HEK293 (cell line): ENCODE data around the gene SURF2.
A peak's percentile ranks its signal among the peaks of the same experiment; 100 is the strongest.
"Not testable (repeated sequence)": the region's sequence is repeated elsewhere in the genome, so short reads cannot be mapped to it uniquely, and the experiment has no call there.

Experiments used
- CTCF ChIA-PET: fragments of 350-600 bp; formaldehyde crosslinking; extraction: SDS; loops from one replicate; lab custom pipeline; 2021; ENCODE audit warnings: antibody characterized with exemption; lab: Yijun Ruan, JAX
- POLR2A ChIA-PET: fragments of 300-600 bp; formaldehyde crosslinking; extraction: SDS; loops from one replicate; lab custom pipeline; 2020; ENCODE audit warnings: antibody characterized with exemption, inconsistent platforms; lab: Yijun Ruan, JAX
- H3K27ac ChIP-seq: fragments of 200-500 bp; sonication (Bioruptor generic); 2 replicates; pipeline ENCODE4 v1.5.1; 2014; ENCODE audit warnings: low read depth, low read length, control low read depth, inconsistent platforms; ENCODE audit errors: extremely low read depth
- H3K36me3 ChIP-seq, 2 experiments: fragments of 200-500 bp in 1 of 2; sonication (Bioruptor generic) in 1 of 2; 1 replicate in 1 of 2; 2 replicates in 1 of 2; pipeline ENCODE4 v1.5.1; 2014 to 2017; ENCODE audit warnings: inconsistent platforms in 2 of 2, low read length in 2 of 2; ENCODE audit not compliant: control insufficient read depth in 2 of 2, insufficient read depth in 1 of 2
- H3K4me1 ChIP-seq: fragments of 200-500 bp; sonication (Bioruptor generic); 2 replicates; pipeline ENCODE4 v1.5.1; 2014; ENCODE audit warnings: mild to moderate bottlenecking, low read length, inconsistent platforms; ENCODE audit not compliant: control insufficient read depth, insufficient read depth
- H3K4me3 ChIP-seq: 2 replicates; pipeline ENCODE4 v1.5.1; 2011; ENCODE audit warnings: low read depth, mild to moderate bottlenecking, control low read depth, low read length, moderate library complexity
- H3K9me3 ChIP-seq: fragments of 200-500 bp; sonication (Bioruptor generic); 2 replicates; pipeline ENCODE4 v1.5.1; 2014; ENCODE audit warnings: low read depth, low read length, inconsistent platforms; ENCODE audit not compliant: control insufficient read depth, insufficient read depth
- KLF7 ChIP-seq: fragments of 450-650 bp; formaldehyde crosslinking; IDR thresholded peaks from 2 replicates; pipeline ENCODE4 v1.5.1; 2016; ENCODE audit warnings: missing biosample characterization, missing genetic modification characterization, borderline replicate concordance
- OVOL3 ChIP-seq: fragments of 450-650 bp; formaldehyde crosslinking; IDR thresholded peaks from 2 replicates; pipeline ENCODE4 v1.5.1; 2016; ENCODE audit warnings: missing biosample characterization, missing genetic modification characterization
- ZFP3 ChIP-seq: fragments of 450-650 bp; formaldehyde crosslinking; IDR thresholded peaks from 2 replicates; pipeline ENCODE4 v1.5.1; 2016; ENCODE audit warnings: low read depth, missing biosample characterization, missing genetic modification characterization
- ZNF140 ChIP-seq: fragments of 450-650 bp; formaldehyde crosslinking; IDR thresholded peaks from 2 replicates; pipeline ENCODE4 v1.5.1; 2016; ENCODE audit warnings: missing biosample characterization, missing genetic modification characterization
- ZNF274 ChIP-seq, 2 experiments: fragments of 200-500 bp in 1 of 2; fragments of 450-650 bp in 1 of 2; sonication (Bioruptor generic) in 1 of 2; formaldehyde crosslinking in 1 of 2; IDR thresholded peaks; 2 replicates each; pipeline versions ENCODE4 v1.5.1 to v1.6.1; 2014 to 2016; ENCODE audit warnings: borderline replicate concordance in 1 of 2, inconsistent platforms in 1 of 2, low read length in 1 of 2, missing biosample characterization in 1 of 2, missing genetic modification characterization in 1 of 2
- ZNF292 ChIP-seq: fragments of 450-650 bp; formaldehyde crosslinking; IDR thresholded peaks from 2 replicates; pipeline ENCODE4 v1.5.1; 2016; ENCODE audit warnings: low read depth, missing biosample characterization, missing genetic modification characterization, borderline replicate concordance
- ZNF311 ChIP-seq: fragments of 450-650 bp; formaldehyde crosslinking; IDR thresholded peaks from 2 replicates; pipeline ENCODE4 v1.5.1; 2017; ENCODE audit warnings: missing biosample characterization, missing genetic modification characterization, borderline replicate concordance
- ZNF660 ChIP-seq: fragments of 450-650 bp; IDR thresholded peaks from 2 replicates; pipeline ENCODE4 v1.5.1; 2018; ENCODE audit warnings: missing biosample characterization, mild to moderate bottlenecking, missing genetic modification characterization
- ZNF768 ChIP-seq: fragments of 450-650 bp; formaldehyde crosslinking; IDR thresholded peaks from 2 replicates; pipeline ENCODE4 v1.5.1; 2018; ENCODE audit warnings: missing biosample characterization, mild to moderate bottlenecking, missing genetic modification characterization
- ZNF830 ChIP-seq: fragments of 450-650 bp; IDR thresholded peaks from 2 replicates; pipeline ENCODE4 v1.5.0; 2018; ENCODE audit warnings: missing biosample characterization, missing genetic modification characterization, low read depth, mild to moderate bottlenecking, moderate library complexity
- TF ChIP-seq, protein P1 (sequence below): fragments of 450-650 bp; formaldehyde crosslinking; conservative IDR thresholded peaks from 2 replicates; pipeline ENCODE4 v1.5.1; 2016; ENCODE audit warnings: low read depth, missing biosample characterization, missing genetic modification characterization
- TF ChIP-seq, protein P2 (sequence below): fragments of 450-650 bp; formaldehyde crosslinking; IDR thresholded peaks from 2 replicates; pipeline ENCODE4 v1.5.1; 2017; ENCODE audit warnings: missing biosample characterization, missing genetic modification characterization
- TF ChIP-seq, protein P3 (sequence below): fragments of 450-650 bp; IDR thresholded peaks from 2 replicates; pipeline ENCODE4 v1.5.1; 2018; ENCODE audit warnings: missing biosample characterization, missing genetic modification characterization
- TF ChIP-seq, protein P4 (sequence below): fragments of 450-650 bp; formaldehyde crosslinking; IDR thresholded peaks from 2 replicates; pipeline ENCODE4 v1.5.1; 2016; ENCODE audit warnings: missing biosample characterization, missing genetic modification characterization
- TF ChIP-seq, protein P5 (sequence below): fragments of 450-650 bp; formaldehyde crosslinking; IDR thresholded peaks from 2 replicates; pipeline ENCODE4 v1.5.1; 2017; ENCODE audit warnings: missing biosample characterization, missing genetic modification characterization

Gene SURF2

DNA sequence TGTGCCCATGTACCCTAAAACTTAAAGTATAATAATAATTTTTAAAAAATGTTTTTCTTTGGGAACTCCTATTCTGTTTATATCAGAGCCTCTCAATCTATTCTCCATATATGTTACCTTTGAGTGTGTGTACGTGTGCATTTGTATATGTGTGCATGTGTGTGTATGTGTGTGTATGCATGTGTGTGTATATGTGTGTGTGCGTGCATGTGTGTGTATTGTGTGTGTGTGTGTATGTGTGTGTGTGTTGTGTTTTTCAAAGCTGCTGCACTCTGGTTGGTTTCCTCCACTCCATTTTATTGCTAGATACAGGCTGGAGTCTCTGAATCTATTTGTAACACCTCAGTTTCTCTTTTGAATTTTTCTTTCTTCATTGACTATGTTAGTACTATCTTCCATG, 40.4 kb upstream of the SURF2 start:
- no peaks in the 10 kb centered on the region for H3K4me1 ChIP-seq
- H3K4me3 ChIP-seq: no peak overlapping the region
- H3K9me3 ChIP-seq: no peaks in the 10 kb centered on the region
- ChIA-PET CTCF (no interaction called here), POLR2A (no interaction called here)
- H3K27ac ChIP-seq: no peak overlapping the region
- H3K36me3 ChIP-seq: no peaks in the 10 kb centered on the region
- no peak for TF ChIP-seq ZNF768 (tag by site-specific recombination)
- TF ChIP-seq, protein P1, sequence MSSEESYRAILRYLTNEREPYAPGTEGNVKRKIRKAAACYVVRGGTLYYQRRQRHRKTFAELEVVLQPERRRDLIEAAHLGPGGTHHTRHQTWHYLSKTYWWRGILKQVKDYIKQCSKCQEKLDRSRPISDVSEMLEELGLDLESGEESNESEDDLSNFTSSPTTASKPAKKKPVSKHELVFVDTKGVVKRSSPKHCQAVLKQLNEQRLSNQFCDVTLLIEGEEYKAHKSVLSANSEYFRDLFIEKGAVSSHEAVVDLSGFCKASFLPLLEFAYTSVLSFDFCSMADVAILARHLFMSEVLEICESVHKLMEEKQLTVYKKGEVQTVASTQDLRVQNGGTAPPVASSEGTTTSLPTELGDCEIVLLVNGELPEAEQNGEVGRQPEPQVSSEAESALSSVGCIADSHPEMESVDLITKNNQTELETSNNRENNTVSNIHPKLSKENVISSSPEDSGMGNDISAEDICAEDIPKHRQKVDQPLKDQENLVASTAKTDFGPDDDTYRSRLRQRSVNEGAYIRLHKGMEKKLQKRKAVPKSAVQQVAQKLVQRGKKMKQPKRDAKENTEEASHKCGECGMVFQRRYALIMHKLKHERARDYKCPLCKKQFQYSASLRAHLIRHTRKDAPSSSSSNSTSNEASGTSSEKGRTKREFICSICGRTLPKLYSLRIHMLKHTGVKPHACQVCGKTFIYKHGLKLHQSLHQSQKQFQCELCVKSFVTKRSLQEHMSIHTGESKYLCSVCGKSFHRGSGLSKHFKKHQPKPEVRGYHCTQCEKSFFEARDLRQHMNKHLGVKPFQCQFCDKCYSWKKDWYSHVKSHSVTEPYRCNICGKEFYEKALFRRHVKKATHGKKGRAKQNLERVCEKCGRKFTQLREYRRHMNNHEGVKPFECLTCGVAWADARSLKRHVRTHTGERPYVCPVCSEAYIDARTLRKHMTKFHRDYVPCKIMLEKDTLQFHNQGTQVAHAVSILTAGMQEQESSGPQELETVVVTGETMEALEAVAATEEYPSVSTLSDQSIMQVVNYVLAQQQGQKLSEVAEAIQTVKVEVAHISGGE: 0 out of 2 replicates have a peak, but pooled peaks have one; percentile 4
- TF ChIP-seq, protein P2, sequence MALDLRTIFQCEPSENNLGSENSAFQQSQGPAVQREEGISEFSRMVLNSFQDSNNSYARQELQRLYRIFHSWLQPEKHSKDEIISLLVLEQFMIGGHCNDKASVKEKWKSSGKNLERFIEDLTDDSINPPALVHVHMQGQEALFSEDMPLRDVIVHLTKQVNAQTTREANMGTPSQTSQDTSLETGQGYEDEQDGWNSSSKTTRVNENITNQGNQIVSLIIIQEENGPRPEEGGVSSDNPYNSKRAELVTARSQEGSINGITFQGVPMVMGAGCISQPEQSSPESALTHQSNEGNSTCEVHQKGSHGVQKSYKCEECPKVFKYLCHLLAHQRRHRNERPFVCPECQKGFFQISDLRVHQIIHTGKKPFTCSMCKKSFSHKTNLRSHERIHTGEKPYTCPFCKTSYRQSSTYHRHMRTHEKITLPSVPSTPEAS (tag by site-specific recombination): peak; percentile 99
- TF ChIP-seq, all 188 proteins: peak for 2

DNA sequence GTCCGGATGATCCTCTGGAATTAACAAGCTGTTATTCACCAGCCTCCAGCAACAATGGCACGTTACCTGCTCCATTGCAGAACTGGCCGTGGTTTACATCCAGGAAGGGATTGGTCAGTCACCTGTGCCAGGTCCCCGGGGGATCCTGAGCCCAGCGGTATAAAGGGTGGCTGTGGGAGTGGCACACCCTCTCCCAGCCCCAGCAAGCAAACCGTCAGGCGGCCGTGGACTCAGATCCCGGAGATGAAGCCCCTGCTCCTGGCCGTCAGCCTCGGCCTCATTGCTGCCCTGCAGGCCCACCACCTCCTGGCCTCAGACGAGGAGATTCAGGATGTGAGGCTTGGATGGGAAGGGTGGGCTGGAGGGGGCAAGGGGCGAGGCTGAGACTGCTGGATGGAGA, 38.8 kb upstream of the SURF2 start:
- H3K9me3 ChIP-seq, H3K4me3 ChIP-seq, H3K36me3 ChIP-seq, H3K27ac ChIP-seq, POLR2A ChIA-PET, H3K4me1 ChIP-seq: not testable (repeated sequence)
- CTCF ChIA-PET: interaction anchor here (0.6 kb wide), 1 partner anchor 397 kb away, joined by 3 read pairs; no protein-coding TSS in a partner anchor

DNA sequence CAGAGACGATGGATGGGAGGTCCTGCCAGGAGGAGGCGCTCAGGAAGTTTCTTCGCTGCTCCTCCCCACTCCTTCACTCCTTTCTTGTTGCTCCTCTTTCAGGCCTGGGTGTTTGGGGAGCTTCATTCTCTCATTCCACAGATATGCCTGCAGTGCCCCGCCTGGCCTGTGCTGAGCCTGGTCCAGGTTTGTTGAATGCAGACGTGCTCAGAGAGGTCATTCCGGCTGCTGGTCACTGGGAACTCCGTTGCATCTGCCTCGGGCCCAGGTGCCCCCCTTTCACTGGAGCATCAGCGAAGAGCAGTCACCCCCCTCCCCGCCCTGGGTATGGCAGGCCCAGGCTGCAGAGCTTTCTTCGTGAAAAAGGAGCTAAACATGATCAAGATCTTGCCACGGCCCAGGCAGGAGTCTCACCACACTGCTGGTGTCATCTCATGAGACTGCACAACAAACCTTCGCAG, 35.9 kb upstream of the SURF2 start:
- H3K4me3 ChIP-seq: no peak overlapping the region
- CTCF ChIA-PET: interaction anchor here (0.6 to 1.5 kb wide), 6 partner anchors 10 to 177 kb away, joined by 3 to 7 read pairs (median 3); no protein-coding TSS in a partner anchor
- TF ChIP-seq ZFP3 (tag by site-specific recombination) (no peak), ZNF292 (tag by site-specific recombination) (no peak), ZNF274 (IDR thresholded peaks at IDR 0.05; ENCODE audit: low read length) (no peak), ZNF274 (tag by site-specific recombination; IDR thresholded peaks at IDR 0.05; ENCODE audit: borderline replicate concordance) (no peak)
- TF ChIP-seq, all 188 proteins: peak for 0
- no peaks in the 10 kb centered on the region for H3K36me3 ChIP-seq
- POLR2A ChIA-PET: interaction anchor here (1.0 kb wide), 1 partner anchor 27 kb away, joined by 3 read pairs; the partner anchor contains the start of gene MED22
- H3K9me3 ChIP-seq: no peaks in the 10 kb centered on the region
- no peaks in the 10 kb centered on the region for H3K4me1 ChIP-seq
- H3K27ac ChIP-seq: no peak overlapping the region

DNA sequence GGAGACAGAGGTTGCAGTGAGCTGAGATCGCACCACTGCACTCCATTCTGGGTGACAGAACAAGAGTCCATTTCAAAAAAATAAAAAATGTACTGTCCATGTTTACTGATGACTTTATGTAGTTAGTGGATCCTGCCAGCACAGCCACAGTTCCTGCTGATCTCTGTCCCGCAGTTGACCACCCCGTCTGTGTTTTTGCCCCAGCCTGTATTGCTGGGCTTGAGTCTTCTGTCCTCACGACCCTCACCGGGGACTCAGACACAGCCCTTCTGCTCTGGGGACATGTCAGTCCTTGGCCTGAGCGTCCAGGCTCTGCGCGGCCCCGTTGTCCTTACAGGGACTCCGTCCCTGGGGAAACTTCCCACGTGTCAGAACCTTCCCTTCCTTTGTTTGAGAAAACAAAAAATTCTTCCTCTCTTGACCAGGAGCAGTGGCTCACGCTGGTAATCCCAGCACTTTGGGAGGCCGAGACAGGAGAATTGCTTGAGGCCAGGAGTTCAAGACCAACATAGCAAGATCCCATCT, 34.9 kb upstream of the SURF2 start:
- no peaks in the 10 kb centered on the region for H3K4me1 ChIP-seq
- ChIA-PET CTCF (interaction anchor here (1.2 to 1.5 kb wide), 2 partner anchors 9 to 133 kb away, joined by 3 to 4 read pairs; no protein-coding TSS in a partner anchor), POLR2A (interaction anchor here (1.0 kb wide), 1 partner anchor 26 kb away, joined by 3 read pairs; the partner anchor contains the start of gene MED22)
- no peaks in the 10 kb centered on the region for H3K9me3 ChIP-seq
- no peaks in the 10 kb centered on the region for H3K36me3 ChIP-seq
- H3K4me3 ChIP-seq: no peak overlapping the region
- H3K27ac ChIP-seq: no peak overlapping the region
- TF ChIP-seq KLF7 (tag by site-specific recombination) (no peak), ZNF311 (no peak), ZNF660 (tag by site-specific recombination) (no peak), ZNF140 (no peak), OVOL3 (tag by site-specific recombination) (no peak), ZNF830 (no peak)
- TF ChIP-seq, protein P3, sequence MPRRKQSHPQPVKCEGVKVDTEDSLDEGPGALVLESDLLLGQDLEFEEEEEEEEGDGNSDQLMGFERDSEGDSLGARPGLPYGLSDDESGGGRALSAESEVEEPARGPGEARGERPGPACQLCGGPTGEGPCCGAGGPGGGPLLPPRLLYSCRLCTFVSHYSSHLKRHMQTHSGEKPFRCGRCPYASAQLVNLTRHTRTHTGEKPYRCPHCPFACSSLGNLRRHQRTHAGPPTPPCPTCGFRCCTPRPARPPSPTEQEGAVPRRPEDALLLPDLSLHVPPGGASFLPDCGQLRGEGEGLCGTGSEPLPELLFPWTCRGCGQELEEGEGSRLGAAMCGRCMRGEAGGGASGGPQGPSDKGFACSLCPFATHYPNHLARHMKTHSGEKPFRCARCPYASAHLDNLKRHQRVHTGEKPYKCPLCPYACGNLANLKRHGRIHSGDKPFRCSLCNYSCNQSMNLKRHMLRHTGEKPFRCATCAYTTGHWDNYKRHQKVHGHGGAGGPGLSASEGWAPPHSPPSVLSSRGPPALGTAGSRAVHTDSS (tag by site-specific recombination): no peak
- TF ChIP-seq, protein P4, sequence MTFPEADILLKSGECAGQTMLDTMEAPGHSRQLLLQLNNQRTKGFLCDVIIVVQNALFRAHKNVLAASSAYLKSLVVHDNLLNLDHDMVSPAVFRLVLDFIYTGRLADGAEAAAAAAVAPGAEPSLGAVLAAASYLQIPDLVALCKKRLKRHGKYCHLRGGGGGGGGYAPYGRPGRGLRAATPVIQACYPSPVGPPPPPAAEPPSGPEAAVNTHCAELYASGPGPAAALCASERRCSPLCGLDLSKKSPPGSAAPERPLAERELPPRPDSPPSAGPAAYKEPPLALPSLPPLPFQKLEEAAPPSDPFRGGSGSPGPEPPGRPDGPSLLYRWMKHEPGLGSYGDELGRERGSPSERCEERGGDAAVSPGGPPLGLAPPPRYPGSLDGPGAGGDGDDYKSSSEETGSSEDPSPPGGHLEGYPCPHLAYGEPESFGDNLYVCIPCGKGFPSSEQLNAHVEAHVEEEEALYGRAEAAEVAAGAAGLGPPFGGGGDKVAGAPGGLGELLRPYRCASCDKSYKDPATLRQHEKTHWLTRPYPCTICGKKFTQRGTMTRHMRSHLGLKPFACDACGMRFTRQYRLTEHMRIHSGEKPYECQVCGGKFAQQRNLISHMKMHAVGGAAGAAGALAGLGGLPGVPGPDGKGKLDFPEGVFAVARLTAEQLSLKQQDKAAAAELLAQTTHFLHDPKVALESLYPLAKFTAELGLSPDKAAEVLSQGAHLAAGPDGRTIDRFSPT (tag by site-specific recombination): no peak
- TF ChIP-seq, protein P5, sequence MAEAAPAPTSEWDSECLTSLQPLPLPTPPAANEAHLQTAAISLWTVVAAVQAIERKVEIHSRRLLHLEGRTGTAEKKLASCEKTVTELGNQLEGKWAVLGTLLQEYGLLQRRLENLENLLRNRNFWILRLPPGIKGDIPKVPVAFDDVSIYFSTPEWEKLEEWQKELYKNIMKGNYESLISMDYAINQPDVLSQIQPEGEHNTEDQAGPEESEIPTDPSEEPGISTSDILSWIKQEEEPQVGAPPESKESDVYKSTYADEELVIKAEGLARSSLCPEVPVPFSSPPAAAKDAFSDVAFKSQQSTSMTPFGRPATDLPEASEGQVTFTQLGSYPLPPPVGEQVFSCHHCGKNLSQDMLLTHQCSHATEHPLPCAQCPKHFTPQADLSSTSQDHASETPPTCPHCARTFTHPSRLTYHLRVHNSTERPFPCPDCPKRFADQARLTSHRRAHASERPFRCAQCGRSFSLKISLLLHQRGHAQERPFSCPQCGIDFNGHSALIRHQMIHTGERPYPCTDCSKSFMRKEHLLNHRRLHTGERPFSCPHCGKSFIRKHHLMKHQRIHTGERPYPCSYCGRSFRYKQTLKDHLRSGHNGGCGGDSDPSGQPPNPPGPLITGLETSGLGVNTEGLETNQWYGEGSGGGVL: no peak
